Neutrophil (primary cell): ENCODE measurements around the gene BHLHE40.

Source experiments
- H3K27ac ChIP-seq: fragments of 200-600 bp; sonication (generic); 2 replicates; pipeline ENCODE4 v1.5.1; 2016; ENCODE audit warnings: mild to moderate bottlenecking, moderate library complexity
- H3K27me3 ChIP-seq: fragments of 200-600 bp; sonication (generic); 2 replicates; pipeline ENCODE4 v1.6.0; 2016; ENCODE audit warnings: mild to moderate bottlenecking
- H3K36me3 ChIP-seq: fragments of 200-600 bp; sonication (generic); 2 replicates; pipeline ENCODE4 v1.5.1; 2017
- H3K4me1 ChIP-seq, 2 experiments: fragments of 200-600 bp in 1 of 2; sonication (generic) in 1 of 2; 1 replicate in 1 of 2; 2 replicates in 1 of 2; pipeline versions ENCODE4 v1.5.1 to v1.6.1; 2013 to 2016; ENCODE audit warnings: low read depth in 1 of 2, low read length in 1 of 2, mild to moderate bottlenecking in 1 of 2, moderate library complexity in 1 of 2; ENCODE audit not compliant: control insufficient read depth in 1 of 2, insufficient read depth in 1 of 2
- H3K4me3 ChIP-seq, 2 experiments: fragments of 200-600 bp in 1 of 2; sonication (generic) in 1 of 2; 1 replicate in 1 of 2; 2 replicates in 1 of 2; pipeline ENCODE4 v1.5.1; 2013 to 2016; ENCODE audit warnings: low read depth in 1 of 2, low read length in 1 of 2, mild to moderate bottlenecking in 1 of 2, moderate library complexity in 1 of 2
- H3K9me3 ChIP-seq: fragments of 200-600 bp; sonication (generic); 2 replicates; pipeline ENCODE4 v1.5.1; 2016
- CTCF ChIP-seq: fragments of 200-600 bp; sonication (generic); IDR thresholded peaks from 2 replicates; pipeline ENCODE4 v1.5.1; 2016; ENCODE audit warnings: antibody characterized with exemption

Gene BHLHE40

GRCh38 chr3:4947028-4947427 is 32.2 kb upstream of the BHLHE40 start:
- H3K4me1 ChIP-seq: peaks cover 15 to 17% of the 10 kb centered on the region in 2 experiments
- no peaks in the 10 kb centered on the region for H3K27me3 ChIP-seq
- no peak for TF ChIP-seq CTCF
- no peaks in the 10 kb centered on the region for H3K9me3 ChIP-seq
- H3K4me3 ChIP-seq: no peak overlapping the region
- H3K36me3 ChIP-seq: no peaks in the 10 kb centered on the region
- no peak overlapping the region for H3K27ac ChIP-seq

- Histone ChIP-seq H3K4me1 (peaks cover 15 to 17% of the 10 kb centered on the region in 2 experiments), H3K27ac (no peak overlapping the region), H3K27me3 (no peaks in the 10 kb centered on the region), H3K9me3 (no peaks in the 10 kb centered on the region), H3K36me3 (no peaks in the 10 kb centered on the region), H3K4me3 (no peak overlapping the region)
- TF ChIP-seq CTCF: no peak
Measured at GRCh38 chr3:4948395-4948794, 30.8 kb upstream of the BHLHE40 start.

DNA sequence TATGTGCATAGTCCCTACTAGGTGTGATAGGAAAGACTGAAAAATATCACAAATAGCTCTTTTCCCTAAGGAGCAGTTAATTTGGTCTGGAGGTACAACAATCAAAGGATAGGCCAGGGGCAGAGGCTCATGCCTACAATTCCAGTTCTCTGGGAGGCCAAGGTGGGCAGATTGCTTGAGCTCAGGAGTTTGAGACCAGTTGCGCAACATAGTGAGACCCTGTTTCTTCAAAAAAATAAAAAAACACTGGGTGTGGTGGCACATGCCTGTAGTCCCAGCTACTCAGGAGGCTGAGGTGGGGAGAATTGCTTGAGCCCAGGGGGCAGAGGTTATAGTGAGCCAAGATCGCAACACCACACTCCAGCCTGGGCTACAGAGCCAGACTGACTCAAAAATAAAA is 30.2 kb upstream of the BHLHE40 start:
- TF ChIP-seq CTCF: no peak

DNA sequence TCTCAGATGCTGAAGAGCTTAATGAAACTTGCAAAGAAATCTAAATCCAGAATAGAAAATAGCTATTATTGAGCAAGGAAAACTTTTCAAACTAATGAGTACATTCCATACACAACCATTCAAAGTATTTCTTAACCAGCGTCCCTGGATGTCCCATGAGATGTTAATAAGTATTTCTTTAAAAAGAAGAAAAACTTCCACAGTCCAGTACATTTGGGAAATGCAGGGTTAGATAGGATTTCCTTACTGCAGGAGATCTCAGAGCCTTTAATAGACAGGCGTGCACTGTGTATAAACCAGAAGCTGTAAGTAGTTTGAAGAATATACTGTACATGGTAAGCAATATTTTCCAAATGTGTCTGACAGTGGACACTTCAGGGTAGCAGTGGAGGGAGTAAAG is 29.6 kb upstream of the BHLHE40 start:
- no peak overlapping the region for H3K4me3 ChIP-seq
- TF ChIP-seq CTCF: no peak
- H3K36me3 ChIP-seq: no peaks in the 10 kb centered on the region
- H3K27ac ChIP-seq: peak overlapping the region; percentile 73
- H3K9me3 ChIP-seq: no peaks in the 10 kb centered on the region
- H3K27me3 ChIP-seq: no peaks in the 10 kb centered on the region
- peaks cover 15 to 17% of the 10 kb centered on the region in 2 experiments for H3K4me1 ChIP-seq

More for the DNA sequence above, 30.2 kb upstream of the BHLHE40 start:
- no peak overlapping the region for H3K27ac ChIP-seq
- H3K4me3 ChIP-seq: no peak overlapping the region
- no peaks in the 10 kb centered on the region for H3K27me3 ChIP-seq
- H3K4me1 ChIP-seq: peaks cover 15 to 17% of the 10 kb centered on the region in 2 experiments
- H3K36me3 ChIP-seq: no peaks in the 10 kb centered on the region
- no peaks in the 10 kb centered on the region for H3K9me3 ChIP-seq

DNA sequence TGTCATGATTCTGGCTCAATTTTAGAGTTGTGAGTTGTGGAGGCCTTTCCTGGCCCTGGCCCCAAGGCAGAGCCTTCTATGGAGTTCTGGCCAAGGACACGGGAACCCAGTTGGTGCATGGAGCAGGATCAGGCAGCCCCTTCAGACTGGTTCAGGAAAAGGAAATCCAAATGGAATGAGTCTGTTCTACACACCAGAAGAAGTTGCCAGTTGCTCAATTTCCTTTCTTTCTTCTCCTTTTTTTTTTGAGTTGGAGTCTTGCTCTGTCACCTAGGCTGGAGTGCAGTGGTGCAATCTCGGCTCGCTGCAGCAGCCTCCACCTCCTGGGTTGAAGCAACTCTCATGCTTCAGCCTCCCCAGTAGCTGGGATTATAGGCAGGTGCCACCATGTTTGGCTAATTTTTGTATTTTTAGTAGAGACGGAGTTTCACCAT is 28.9 kb upstream of the BHLHE40 start:
- peaks cover 15 to 17% of the 10 kb centered on the region in 2 experiments for H3K4me1 ChIP-seq
- H3K27me3 ChIP-seq: no peaks in the 10 kb centered on the region
- H3K27ac ChIP-seq: peak overlapping the region; percentile 73
- no peaks in the 10 kb centered on the region for H3K36me3 ChIP-seq
- TF ChIP-seq CTCF: no peak
- no peaks in the 10 kb centered on the region for H3K9me3 ChIP-seq
- H3K4me3 ChIP-seq: no peak overlapping the region

GRCh38 chr3:4950948-4951347 is 28.3 kb upstream of the BHLHE40 start:
- Histone ChIP-seq H3K9me3 (no peaks in the 10 kb centered on the region), H3K36me3 (no peaks in the 10 kb centered on the region), H3K4me1 (peaks cover 15 to 17% of the 10 kb centered on the region in 2 experiments), H3K27ac (peak overlapping the region; percentile 73), H3K27me3 (no peaks in the 10 kb centered on the region), H3K4me3 (no peak overlapping the region)
- TF ChIP-seq CTCF: no peak
